ENCODE data around the gene PRKAB1. TPM values are rescaled to one million over a fixed set of nuclear protein-coding genes. Genes with fewer than 3 reads are reported as not detected.

The PRKAB1 gene
- total and polyA plus RNA-seq, 4 donors, result 34.7 to 57.5 (median 37.9) TPM

GRCh38 chr12:119687879-119688278 lies 19.9 kb downstream of the PRKAB1 start:
- ATAC-seq (ENCODE audit: insufficient read depth, low FRiP score), result no peak
- Histone ChIP-seq H3K4me3 (no peak overlapping the region), H3K9me3 (ENCODE audit: control insufficient read depth in 4 of 4, insufficient read depth in 3 of 4, low read length in 3 of 4) (no peaks in the 10 kb centered on the region), H3K27ac (ENCODE audit: low read depth in 1 of 2, low read length in 1 of 2) (no peak overlapping the region), H3K4me1 (ENCODE audit: control insufficient read depth in 5 of 5, insufficient read depth in 5 of 5, low read length in 5 of 5) (peaks cover 0 to 33% (median 18%) of the 10 kb centered on the region in 5 donors), H3K9ac (ENCODE audit: insufficient read depth in 1 of 2, low read length in 2 of 2) (no peak overlapping the region), H3K27me3 (ENCODE audit: control insufficient read depth in 3 of 3, insufficient read depth in 3 of 3, low read length in 2 of 3) (no peaks in the 10 kb centered on the region), H3K36me3 (ENCODE audit: control insufficient read depth in 4 of 4, insufficient read depth in 4 of 4, low read length in 4 of 4) (peaks cover 0 to 2% (median under 1%) of the 10 kb centered on the region in 4 donors)
- 97 to 99% methylated on average over 9 of the region's 9 CpGs for WGBS, 2 donors
- no peak for TF ChIP-seq CTCF (IDR thresholded peaks at IDR 0.05; ENCODE audit: control extremely low read depth, extremely low read depth)
- no peak for DNase-seq

- no peak for ATAC-seq (ENCODE audit: insufficient read depth, low FRiP score)
- Histone ChIP-seq H3K9ac (ENCODE audit: insufficient read depth in 1 of 2, low read length in 2 of 2) (no peak overlapping the region), H3K27ac (ENCODE audit: low read depth in 1 of 2, low read length in 1 of 2) (no peak overlapping the region), H3K27me3 (ENCODE audit: control insufficient read depth in 3 of 3, insufficient read depth in 3 of 3, low read length in 2 of 3) (no peaks in the 10 kb centered on the region), H3K36me3 (ENCODE audit: control insufficient read depth in 4 of 4, insufficient read depth in 4 of 4, low read length in 4 of 4) (peaks cover 0 to 2% (median under 1%) of the 10 kb centered on the region in 4 donors), H3K4me3 (no peak overlapping the region), H3K9me3 (ENCODE audit: control insufficient read depth in 4 of 4, insufficient read depth in 3 of 4, low read length in 3 of 4) (no peaks in the 10 kb centered on the region), H3K4me1 (ENCODE audit: control insufficient read depth in 5 of 5, insufficient read depth in 5 of 5, low read length in 5 of 5) (peaks cover 0 to 33% (median 24%) of the 10 kb centered on the region in 5 donors)
- DNase-seq, result no peak
- no peak for TF ChIP-seq CTCF (IDR thresholded peaks at IDR 0.05; ENCODE audit: control extremely low read depth, extremely low read depth)
- WGBS, 2 donors, result 94 to 98% methylated on average over 38 of the region's 38 CpGs
Measured at GRCh38 chr12:119689935-119690500, 22.1 kb downstream of the PRKAB1 start.

- Histone ChIP-seq H3K4me3 (no peak overlapping the region), H3K27me3 (ENCODE audit: control insufficient read depth in 3 of 3, insufficient read depth in 3 of 3, low read length in 2 of 3) (no peaks in the 10 kb centered on the region), H3K9me3 (ENCODE audit: control insufficient read depth in 4 of 4, insufficient read depth in 3 of 4, low read length in 3 of 4) (no peaks in the 10 kb centered on the region), H3K4me1 (ENCODE audit: control insufficient read depth in 5 of 5, insufficient read depth in 5 of 5, low read length in 5 of 5) (peaks cover 0 to 25% (median 20%) of the 10 kb centered on the region in 5 donors), H3K36me3 (ENCODE audit: control insufficient read depth in 4 of 4, insufficient read depth in 4 of 4, low read length in 4 of 4) (peaks cover 0 to 2% (median under 1%) of the 10 kb centered on the region in 4 donors), H3K9ac (ENCODE audit: insufficient read depth in 1 of 2, low read length in 2 of 2) (no peak overlapping the region), H3K27ac (ENCODE audit: low read depth in 1 of 2, low read length in 1 of 2) (no peak overlapping the region)
- 93% methylated on average over 6 of the region's 6 CpGs for whole genome bisulfite sequencing, 2 donors
- DNase-seq, result no peak
- TF ChIP-seq CTCF (IDR thresholded peaks at IDR 0.05; ENCODE audit: control extremely low read depth, extremely low read depth), result no peak
- ATAC-seq (ENCODE audit: insufficient read depth, low FRiP score), result no peak
Measured at GRCh38 chr12:119691202-119691810, 23.4 kb downstream of the PRKAB1 start.
